Lower lobe of right lung (tissue), 2 donors: ENCODE data around the gene DRGX. TPM values are rescaled to one million over a fixed set of nuclear protein-coding genes. Genes with fewer than 3 reads are reported as not detected.
A peak's percentile ranks its signal among the peaks of the same experiment; 100 is the strongest.

Experiments used
- ATAC-seq, 2 donors: fragments of 200-7000 bp; cut with Tn5 transposase; one replicate each; pipeline ENCODE4 v1.9.1; 2020 to 2022; ENCODE audit warnings: mild to moderate bottlenecking in 2 of 2, moderate library complexity in 2 of 2
- DNase-seq: peaks from one replicate; pipeline ENCODE4 v3.0.0-alpha.2; 2020
- H3K27ac ChIP-seq: fragments of 200-600 bp; one replicate; pipeline ENCODE4 v1.8.0; 2022
- H3K27me3 ChIP-seq: fragments of 200-600 bp; one replicate; pipeline ENCODE4 v1.8.0; 2022; ENCODE audit warnings: low read depth
- H3K36me3 ChIP-seq: fragments of 200-600 bp; one replicate; pipeline ENCODE4 v1.8.0; 2022; ENCODE audit warnings: mild to moderate bottlenecking
- H3K4me1 ChIP-seq: fragments of 200-600 bp; one replicate; pipeline ENCODE4 v1.8.0; 2022
- H3K4me3 ChIP-seq: fragments of 200-600 bp; one replicate; pipeline ENCODE4 v1.8.0; 2022; ENCODE audit warnings: mild to moderate bottlenecking
- H3K9me3 ChIP-seq: fragments of 200-600 bp; one replicate; pipeline ENCODE4 v1.8.0; 2022
- intact Hi-C: fragments of 100-400 bp; cut with DNase I; formaldehyde crosslinking; loops from one replicate; pipeline ENCODE4 v1.11.0; 2022
- total RNA-seq: library from RNA; stranded (reverse); fragmentation: NEBNext Ultra II Directional; extraction: Animal tissue kit (Norgen Biotek cat#: 25700); gene quantifications from one replicate; pipeline ENCODE4 v1.2.1, GENCODE V29; 2021
- TF ChIP-seq, protein P1 (sequence below): fragments of 200-600 bp; IDR thresholded peaks from one replicate; pipeline ENCODE4 v1.8.0; 2022; ENCODE audit warnings: antibody characterized with exemption, mild to moderate bottlenecking
- donor health status: DM: no; HTN: yes; CAD: no; lungs with severe emphysema.

Gene DRGX
- total RNA-seq, 1 donor from 2014 or later: not detected

DNA sequence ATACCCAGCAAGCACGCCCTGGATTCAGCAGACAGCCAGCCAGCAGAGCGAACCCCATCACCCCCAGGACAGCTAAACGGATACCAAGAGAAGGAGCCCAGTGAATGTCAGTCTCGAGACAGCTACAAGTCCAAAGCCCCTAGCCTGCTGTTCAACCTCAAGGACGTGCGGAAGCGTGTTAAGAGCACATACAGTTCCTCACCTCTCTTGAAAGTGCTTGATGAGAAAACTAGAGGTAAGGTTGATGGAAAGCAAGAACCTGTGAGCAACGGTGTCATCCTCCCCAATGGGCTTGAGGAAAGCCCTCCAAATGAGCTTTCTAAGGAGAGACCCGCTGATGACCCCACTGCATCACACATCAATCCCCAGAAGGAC lies 72.0 kb downstream of the DRGX start:
- Histone ChIP-seq H3K9me3 (no peaks in the 10 kb centered on the region), H3K4me3 (no peak overlapping the region), H3K36me3 (no peaks in the 10 kb centered on the region), H3K4me1 (no peaks in the 10 kb centered on the region), H3K27me3 (no peaks in the 10 kb centered on the region), H3K27ac (no peak overlapping the region)
- TF ChIP-seq, protein P1, sequence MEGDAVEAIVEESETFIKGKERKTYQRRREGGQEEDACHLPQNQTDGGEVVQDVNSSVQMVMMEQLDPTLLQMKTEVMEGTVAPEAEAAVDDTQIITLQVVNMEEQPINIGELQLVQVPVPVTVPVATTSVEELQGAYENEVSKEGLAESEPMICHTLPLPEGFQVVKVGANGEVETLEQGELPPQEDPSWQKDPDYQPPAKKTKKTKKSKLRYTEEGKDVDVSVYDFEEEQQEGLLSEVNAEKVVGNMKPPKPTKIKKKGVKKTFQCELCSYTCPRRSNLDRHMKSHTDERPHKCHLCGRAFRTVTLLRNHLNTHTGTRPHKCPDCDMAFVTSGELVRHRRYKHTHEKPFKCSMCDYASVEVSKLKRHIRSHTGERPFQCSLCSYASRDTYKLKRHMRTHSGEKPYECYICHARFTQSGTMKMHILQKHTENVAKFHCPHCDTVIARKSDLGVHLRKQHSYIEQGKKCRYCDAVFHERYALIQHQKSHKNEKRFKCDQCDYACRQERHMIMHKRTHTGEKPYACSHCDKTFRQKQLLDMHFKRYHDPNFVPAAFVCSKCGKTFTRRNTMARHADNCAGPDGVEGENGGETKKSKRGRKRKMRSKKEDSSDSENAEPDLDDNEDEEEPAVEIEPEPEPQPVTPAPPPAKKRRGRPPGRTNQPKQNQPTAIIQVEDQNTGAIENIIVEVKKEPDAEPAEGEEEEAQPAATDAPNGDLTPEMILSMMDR: no peak
- no peak for ATAC-seq
- intact Hi-C loops: no loop called here
- DNase-seq: no peak

DNA sequence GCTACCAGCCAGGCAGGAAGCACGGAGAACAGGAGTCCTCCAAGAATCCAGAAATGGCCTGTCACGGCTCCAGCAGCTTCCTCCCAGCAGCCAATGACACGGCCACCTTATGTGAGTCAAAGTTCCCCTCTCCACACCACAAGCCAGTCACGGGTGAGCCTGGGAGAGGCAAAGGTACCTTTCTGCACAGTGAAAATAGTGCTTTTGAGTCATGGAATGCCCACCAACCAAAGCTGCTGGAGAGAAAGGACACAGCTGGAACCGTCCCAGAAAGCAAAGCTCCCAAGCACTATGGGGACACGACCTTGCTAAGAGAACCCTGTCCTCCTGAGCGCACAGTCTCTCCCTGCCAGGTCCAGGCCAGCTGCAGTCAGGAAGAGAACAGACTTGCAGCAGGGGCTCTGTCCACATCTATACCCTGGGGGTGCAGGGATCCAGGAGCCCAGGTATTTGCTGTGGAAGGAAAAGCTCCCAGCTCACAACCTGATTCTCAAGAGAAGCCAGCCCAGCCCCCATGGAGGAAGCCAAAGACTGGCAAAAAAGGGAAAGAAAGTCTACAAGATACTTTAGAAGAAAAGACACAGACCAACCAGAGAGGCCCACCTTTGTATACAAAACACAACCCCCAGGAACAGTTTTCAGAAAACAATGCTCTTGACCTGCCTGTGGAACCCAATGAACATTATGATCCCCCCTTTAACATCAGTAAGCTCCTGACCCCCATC lies 72.6 kb downstream of the DRGX start:
- Histone ChIP-seq H3K27me3 (no peaks in the 10 kb centered on the region), H3K27ac (no peak overlapping the region), H3K4me3 (no peak overlapping the region), H3K4me1 (no peaks in the 10 kb centered on the region), H3K36me3 (no peaks in the 10 kb centered on the region), H3K9me3 (no peaks in the 10 kb centered on the region)
- no peak for DNase-seq
- TF ChIP-seq, protein P1: no peak
- ATAC-seq: peak in 1 of 2 donors; percentile 46
- intact Hi-C loops: no loop called here

GRCh38 chr10:49322371-49323170 lies 73.3 kb downstream of the DRGX start:
- no peaks in the 10 kb centered on the region for H3K36me3 ChIP-seq
- no peaks in the 10 kb centered on the region for H3K4me1 ChIP-seq
- no peak overlapping the region for H3K27ac ChIP-seq
- DNase-seq (no peak), ATAC-seq (no peak)
- TF ChIP-seq, protein P1: no peak
- no peak overlapping the region for H3K4me3 ChIP-seq
- no peaks in the 10 kb centered on the region for H3K9me3 ChIP-seq
- no peaks in the 10 kb centered on the region for H3K27me3 ChIP-seq
- intact Hi-C loops: no loop called here

DNA sequence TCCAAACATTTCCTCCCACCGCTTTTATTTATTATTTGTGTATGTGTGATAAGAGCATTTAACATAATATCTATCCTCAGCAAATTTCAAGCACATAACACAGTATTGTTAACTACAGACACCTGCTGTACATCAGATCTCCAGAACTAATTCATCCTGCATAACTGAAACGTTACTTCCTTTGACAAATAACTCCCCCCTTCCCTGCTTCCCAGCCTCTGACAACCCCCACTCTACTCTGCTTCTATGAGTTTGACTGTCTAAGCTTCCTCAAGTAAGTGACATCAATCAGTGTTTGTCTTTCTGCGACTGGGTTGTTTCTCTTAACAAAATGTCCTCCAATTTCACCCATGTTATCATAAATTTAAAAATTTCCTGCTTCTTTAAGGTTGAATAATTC lies 74.9 kb downstream of the DRGX start:
- no peak for ATAC-seq
- Histone ChIP-seq H3K4me1 (no peaks in the 10 kb centered on the region), H3K9me3 (no peaks in the 10 kb centered on the region), H3K4me3 (no peak overlapping the region), H3K36me3 (no peaks in the 10 kb centered on the region), H3K27ac (no peak overlapping the region), H3K27me3 (no peaks in the 10 kb centered on the region)
- DNase-seq: no peak
- TF ChIP-seq, protein P1: no peak
- intact Hi-C loops: no loop called here

DNA sequence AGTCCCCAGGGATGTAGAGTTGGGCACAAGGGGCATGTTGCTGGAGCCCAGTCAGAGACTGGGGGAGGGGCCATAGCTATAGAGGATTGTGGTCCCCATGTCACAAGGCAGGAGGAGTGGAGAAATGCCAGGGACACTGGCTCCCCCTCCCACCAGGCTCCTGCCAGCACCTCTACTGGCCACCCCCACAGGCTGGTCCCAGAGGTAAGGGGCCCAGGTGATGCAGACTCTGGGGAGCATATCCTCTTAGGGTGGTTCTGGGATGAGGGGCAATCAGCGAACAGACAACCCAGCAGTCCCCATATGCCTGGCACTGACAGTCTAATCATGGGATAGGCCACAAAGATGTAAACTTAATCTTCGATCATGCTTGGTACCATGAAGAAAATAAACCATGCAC lies 75.7 kb downstream of the DRGX start:
- ATAC-seq (no peak), DNase-seq (no peak)
- no peaks in the 10 kb centered on the region for H3K27me3 ChIP-seq
- no peak overlapping the region for H3K27ac ChIP-seq
- H3K36me3 ChIP-seq: no peaks in the 10 kb centered on the region
- no peaks in the 10 kb centered on the region for H3K4me1 ChIP-seq
- H3K4me3 ChIP-seq: no peak overlapping the region
- TF ChIP-seq, protein P1: no peak
- intact Hi-C loops: no loop called here
- no peaks in the 10 kb centered on the region for H3K9me3 ChIP-seq
